ENCODE data around the gene TK1.

TK1 gene

DNA sequence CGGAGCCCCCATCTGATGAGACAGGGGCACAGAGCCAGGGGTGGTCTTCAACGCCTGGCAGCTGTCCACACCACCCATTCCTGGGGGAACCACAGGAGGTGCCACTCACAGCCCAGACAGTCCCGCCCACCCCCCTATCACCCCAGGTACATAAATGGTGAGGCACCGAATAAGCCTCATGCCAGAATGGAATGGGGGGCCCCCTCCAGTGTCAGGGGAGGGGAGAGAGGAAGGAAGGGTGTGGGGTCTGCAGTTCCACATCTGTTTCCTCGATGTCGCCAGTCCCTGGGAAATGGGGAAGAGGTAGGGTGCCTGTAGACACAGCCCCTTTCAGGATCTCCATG is 60.0 kb downstream of the TK1 start:
- no peak for TF ChIP-seq CTCF (IDR thresholded peaks at IDR 0.05)
- no peak for DNase-seq (ENCODE audit: low spot score)
- H3K4me3 ChIP-seq, result peak overlapping the region; percentile 77
- peak overlapping the region in 1 of 2 donors; percentile 81 for H3K27ac ChIP-seq

GRCh38 chr17:78125976-78126894 is 60.6 kb downstream of the TK1 start:
- Histone ChIP-seq H3K4me3 (peak overlapping the region; percentile 21), H3K27ac (peak overlapping the region in 1 of 2 donors; percentile 81)
- DNase-seq (ENCODE audit: low spot score), result no peak
- TF ChIP-seq CTCF (IDR thresholded peaks at IDR 0.05), result no peak

- Histone ChIP-seq H3K27ac (peak overlapping the region in 1 of 2 donors; percentile 81), H3K4me3 (peak overlapping the region; percentile 21)
- no peak for DNase-seq (ENCODE audit: low spot score)
- no peak for TF ChIP-seq CTCF (IDR thresholded peaks at IDR 0.05)
These were observed 61.5 kb downstream of the TK1 start for GRCh38 chr17:78125138-78125913.

DNA sequence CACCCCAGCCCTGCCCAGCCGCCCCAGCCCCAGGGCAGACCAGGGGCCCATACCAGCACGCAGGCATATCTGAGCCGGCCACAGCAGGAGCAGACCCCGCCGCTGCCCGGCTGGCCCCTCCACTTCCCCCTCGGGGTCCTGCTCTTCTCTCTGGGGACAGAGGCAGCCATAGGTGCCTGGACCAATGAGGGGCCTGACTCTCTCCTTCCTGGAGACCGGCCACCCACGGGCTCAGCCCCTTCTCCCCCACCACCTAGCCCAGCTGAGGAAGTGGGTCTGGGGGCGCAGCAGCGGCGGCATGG is 62.1 kb downstream of the TK1 start:
- DNase-seq (ENCODE audit: low spot score), result no peak
- Histone ChIP-seq H3K4me3 (no peak overlapping the region), H3K27ac (peak overlapping the region in 1 of 2 donors; percentile 81)
- no peak for TF ChIP-seq CTCF (IDR thresholded peaks at IDR 0.05)

All from coronary artery (tissue), 2 donors.